ENCODE measurements around the gene CDSN.

GRCh38 chr6:31065556-31065955 is 54.7 kb downstream of the CDSN start:
- TF ChIP-seq POLR2AphosphoS5 (IDR thresholded peaks at IDR 0.05; ENCODE audit: low read depth, low read length): no peak
- no peak for TF ChIP-seq TAF1 (IDR thresholded peaks at IDR 0.05; ENCODE audit: borderline replicate concordance, insufficient read depth, low read length)
- TF ChIP-seq REST (IDR thresholded peaks at IDR 0.05; ENCODE audit: insufficient read depth in 1 of 2, low read depth in 2 of 2, low read length in 2 of 2): no peak
- TF ChIP-seq SIN3A (IDR thresholded peaks at IDR 0.05; ENCODE audit: borderline replicate concordance, insufficient read depth, low read length): no peak

All from PFSK-1 (cell line).